BE2C (cell line): Measurements from ENCODE around the gene IRF1.
"Not testable (repeated sequence)": the region's sequence is repeated elsewhere in the genome, so short reads cannot be mapped to it uniquely, and the experiment has no call there.

ENCODE experiments used
- DNase-seq: peaks from one replicate; pipeline ENCODE4 v3.0.0-alpha.2; 2020
- H3K27me3 ChIP-seq: fragments of 250-450 bp; sonication (Bioruptor Pico); 2 replicates; pipeline ENCODE4 v1.5.1; 2020; ENCODE audit warnings: mild to moderate bottlenecking
- H3K36me3 ChIP-seq: fragments of 250-450 bp; sonication (Bioruptor Pico); 2 replicates; pipeline ENCODE4 v1.5.1; 2020; ENCODE audit warnings: mild to moderate bottlenecking
- H3K4me1 ChIP-seq: fragments of 250-450 bp; sonication (Bioruptor Pico); 2 replicates; pipeline ENCODE4 v1.5.1; 2020
- H3K4me3 ChIP-seq: 2 replicates; pipeline ENCODE4 v1.5.1; 2011; ENCODE audit warnings: low read depth, low read length
- H3K9me3 ChIP-seq: fragments of 250-450 bp; sonication (Bioruptor Pico); 2 replicates; pipeline ENCODE4 v1.5.1; 2020
- CTCF ChIP-seq: IDR thresholded peaks from 2 replicates; pipeline ENCODE4 v1.5.1; 2012; ENCODE audit warnings: mild to moderate bottlenecking, low read depth, low read length

The IRF1 gene

GRCh38 chr5:132444841-132445639 is 45.5 kb downstream of the IRF1 start:
- H3K9me3 ChIP-seq: no peaks in the 10 kb centered on the region
- DNase-seq: no peak
- H3K36me3 ChIP-seq: no peaks in the 10 kb centered on the region
- no peak overlapping the region for H3K4me3 ChIP-seq
- H3K4me1 ChIP-seq: no peaks in the 10 kb centered on the region
- no peaks in the 10 kb centered on the region for H3K27me3 ChIP-seq
- no peak for TF ChIP-seq CTCF

DNA sequence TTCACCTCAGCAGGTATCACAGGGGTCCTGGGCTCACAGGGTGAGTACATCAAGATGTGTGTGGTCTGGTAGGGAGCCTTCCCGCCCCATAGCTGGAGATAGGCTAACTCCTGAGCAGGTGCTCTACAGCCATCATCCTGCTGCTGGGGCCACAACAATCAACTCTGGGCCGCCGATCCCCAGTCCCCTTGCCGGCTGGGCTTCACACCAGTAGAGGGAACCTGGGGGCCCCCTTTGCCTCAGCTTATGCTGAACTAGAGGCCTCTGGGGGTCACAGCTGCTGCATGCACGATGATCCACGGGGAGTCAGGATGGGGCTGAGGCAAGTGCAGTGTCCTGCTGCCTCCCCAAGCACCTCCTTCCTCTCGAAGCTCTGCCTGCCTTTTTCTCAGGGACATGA is 46.5 kb downstream of the IRF1 start:
- Histone ChIP-seq H3K4me3 (no peak overlapping the region), H3K9me3 (no peaks in the 10 kb centered on the region), H3K36me3 (no peaks in the 10 kb centered on the region), H3K27me3 (no peaks in the 10 kb centered on the region), H3K4me1 (no peaks in the 10 kb centered on the region)
- TF ChIP-seq CTCF: no peak
- no peak for DNase-seq

DNA sequence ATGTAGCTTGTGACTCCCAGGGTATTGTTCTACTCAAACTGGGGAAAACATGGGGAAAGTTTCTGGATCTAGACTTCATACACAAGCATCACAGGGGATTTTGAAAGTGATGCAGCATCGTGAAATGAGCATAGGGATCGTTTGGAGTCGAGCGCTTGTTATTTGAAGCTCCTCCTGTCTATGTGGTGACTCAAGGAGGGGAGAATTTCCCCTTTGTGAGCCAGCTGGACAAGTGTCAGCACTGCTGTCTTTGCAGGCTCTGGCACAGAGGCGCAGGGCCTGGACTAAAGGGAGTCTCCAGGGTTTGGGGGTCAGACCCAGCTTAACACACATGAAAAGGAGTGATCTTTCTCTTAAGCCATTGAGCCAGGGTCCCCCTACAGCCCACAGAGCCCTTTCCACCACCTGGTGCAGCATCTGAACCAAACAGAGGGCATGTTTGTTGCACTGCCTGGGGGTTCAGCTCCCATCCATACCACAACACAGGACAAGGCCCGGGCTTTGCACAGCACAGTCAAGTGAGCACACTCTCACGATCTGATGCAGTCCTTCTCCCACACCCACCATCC is 51.0 kb downstream of the IRF1 start:
- no peaks in the 10 kb centered on the region for H3K4me1 ChIP-seq
- TF ChIP-seq CTCF: no peak
- no peaks in the 10 kb centered on the region for H3K27me3 ChIP-seq
- DNase-seq: no peak
- no peaks in the 10 kb centered on the region for H3K36me3 ChIP-seq
- H3K9me3 ChIP-seq: no peaks in the 10 kb centered on the region
- H3K4me3 ChIP-seq: no peak overlapping the region

DNA sequence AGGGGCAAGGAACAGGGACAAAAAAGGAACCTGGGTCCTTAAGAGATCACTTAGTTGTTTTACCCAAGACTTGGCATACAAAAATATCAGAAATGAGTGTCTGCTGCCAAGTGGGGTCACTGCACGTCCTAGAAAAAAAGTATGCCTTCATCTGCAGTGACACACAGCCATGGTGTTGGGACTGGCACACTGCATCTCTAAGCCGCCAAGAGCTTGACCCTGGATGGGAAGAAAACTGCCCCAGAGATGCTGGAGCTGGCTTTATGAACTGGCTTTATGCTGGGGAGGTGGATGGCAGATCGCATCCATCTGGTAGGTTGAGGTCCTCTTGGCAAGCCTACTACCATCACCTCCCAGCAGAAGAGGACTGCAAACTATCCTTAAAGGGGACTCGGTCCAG is 51.7 kb downstream of the IRF1 start:
- no peaks in the 10 kb centered on the region for H3K9me3 ChIP-seq
- H3K27me3 ChIP-seq: no peaks in the 10 kb centered on the region
- H3K4me1 ChIP-seq: no peaks in the 10 kb centered on the region
- DNase-seq: no peak
- no peak for TF ChIP-seq CTCF
- no peaks in the 10 kb centered on the region for H3K36me3 ChIP-seq
- no peak overlapping the region for H3K4me3 ChIP-seq

DNA sequence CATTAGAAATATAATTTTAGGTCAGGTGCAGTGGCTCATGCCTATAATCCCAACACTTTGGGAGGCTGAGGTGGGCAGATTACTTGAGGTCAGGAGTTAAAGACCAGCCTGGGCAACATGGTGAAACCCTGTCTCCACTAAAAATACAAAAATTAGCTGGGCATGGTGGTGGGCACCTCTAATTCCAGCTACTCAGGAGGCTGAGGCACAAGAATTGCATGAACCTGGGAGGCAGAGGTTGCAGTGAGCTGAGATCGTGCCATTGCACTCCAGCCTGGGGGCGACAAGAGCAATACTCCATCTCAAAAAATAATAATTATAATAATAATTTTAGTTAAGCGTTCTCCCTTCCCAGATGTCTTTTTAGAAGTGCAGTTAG is 52.3 kb downstream of the IRF1 start:
- not testable (repeated sequence) for DNase-seq, H3K27me3 ChIP-seq

GRCh38 chr5:132437604-132438266 is 52.8 kb downstream of the IRF1 start:
- H3K27me3 ChIP-seq: no peaks in the 10 kb centered on the region
- no peak for DNase-seq
- H3K9me3 ChIP-seq: no peaks in the 10 kb centered on the region
- no peak for TF ChIP-seq CTCF
- H3K4me3 ChIP-seq: no peak overlapping the region
- no peaks in the 10 kb centered on the region for H3K4me1 ChIP-seq
- H3K36me3 ChIP-seq: no peaks in the 10 kb centered on the region

More for the DNA sequence above, 52.3 kb downstream of the IRF1 start:
- H3K9me3 ChIP-seq, H3K36me3 ChIP-seq, H3K4me3 ChIP-seq, H3K4me1 ChIP-seq: not testable (repeated sequence)
